ENCODE data around the gene ROBO1.

Gene ROBO1

GRCh38 chr3:79040091-79040490 lies 727.7 kb downstream of the ROBO1 start:
- H3K4me3 ChIP-seq (ENCODE audit: low read length): no peak overlapping the region
- no peak overlapping the region for H3K27ac ChIP-seq (ENCODE audit: low read length)
- H3K36me3 ChIP-seq (ENCODE audit: insufficient read depth, low read depth, low read length): no peaks in the 10 kb centered on the region
- H3K27me3 ChIP-seq (ENCODE audit: insufficient read depth, low read length): no peaks in the 10 kb centered on the region
- no peak overlapping the region for H3K9ac ChIP-seq (ENCODE audit: low read depth, low read length)
- no peaks in the 10 kb centered on the region for H3K4me1 ChIP-seq (ENCODE audit: insufficient read depth, low read length)
- H3K9me3 ChIP-seq (ENCODE audit: insufficient read depth, low read depth, low read length): no peaks in the 10 kb centered on the region

GRCh38 chr3:79039192-79039591 lies 728.6 kb downstream of the ROBO1 start:
- no peaks in the 10 kb centered on the region for H3K27me3 ChIP-seq (ENCODE audit: insufficient read depth, low read length)
- H3K4me1 ChIP-seq (ENCODE audit: insufficient read depth, low read length): no peaks in the 10 kb centered on the region
- H3K36me3 ChIP-seq (ENCODE audit: insufficient read depth, low read depth, low read length): no peaks in the 10 kb centered on the region
- no peak overlapping the region for H3K9ac ChIP-seq (ENCODE audit: low read depth, low read length)
- H3K4me3 ChIP-seq (ENCODE audit: low read length): no peak overlapping the region
- H3K27ac ChIP-seq (ENCODE audit: low read length): no peak overlapping the region
- no peaks in the 10 kb centered on the region for H3K9me3 ChIP-seq (ENCODE audit: insufficient read depth, low read depth, low read length)

- H3K9ac ChIP-seq (ENCODE audit: low read depth, low read length): no peak overlapping the region
- no peaks in the 10 kb centered on the region for H3K9me3 ChIP-seq (ENCODE audit: insufficient read depth, low read depth, low read length)
- H3K4me3 ChIP-seq (ENCODE audit: low read length): no peak overlapping the region
- H3K27me3 ChIP-seq (ENCODE audit: insufficient read depth, low read length): no peaks in the 10 kb centered on the region
- no peaks in the 10 kb centered on the region for H3K36me3 ChIP-seq (ENCODE audit: insufficient read depth, low read depth, low read length)
- H3K27ac ChIP-seq (ENCODE audit: low read length): no peak overlapping the region
- no peaks in the 10 kb centered on the region for H3K4me1 ChIP-seq (ENCODE audit: insufficient read depth, low read length)
These were observed 729.2 kb downstream of the ROBO1 start for GRCh38 chr3:79038636-79039035.

GRCh38 chr3:79038057-79038456 lies 729.7 kb downstream of the ROBO1 start:
- H3K9me3 ChIP-seq (ENCODE audit: insufficient read depth, low read depth, low read length): no peaks in the 10 kb centered on the region
- no peak overlapping the region for H3K9ac ChIP-seq (ENCODE audit: low read depth, low read length)
- H3K27me3 ChIP-seq (ENCODE audit: insufficient read depth, low read length): no peaks in the 10 kb centered on the region
- no peaks in the 10 kb centered on the region for H3K4me1 ChIP-seq (ENCODE audit: insufficient read depth, low read length)
- no peaks in the 10 kb centered on the region for H3K36me3 ChIP-seq (ENCODE audit: insufficient read depth, low read depth, low read length)
- no peak overlapping the region for H3K4me3 ChIP-seq (ENCODE audit: low read length)
- no peak overlapping the region for H3K27ac ChIP-seq (ENCODE audit: low read length)

DNA sequence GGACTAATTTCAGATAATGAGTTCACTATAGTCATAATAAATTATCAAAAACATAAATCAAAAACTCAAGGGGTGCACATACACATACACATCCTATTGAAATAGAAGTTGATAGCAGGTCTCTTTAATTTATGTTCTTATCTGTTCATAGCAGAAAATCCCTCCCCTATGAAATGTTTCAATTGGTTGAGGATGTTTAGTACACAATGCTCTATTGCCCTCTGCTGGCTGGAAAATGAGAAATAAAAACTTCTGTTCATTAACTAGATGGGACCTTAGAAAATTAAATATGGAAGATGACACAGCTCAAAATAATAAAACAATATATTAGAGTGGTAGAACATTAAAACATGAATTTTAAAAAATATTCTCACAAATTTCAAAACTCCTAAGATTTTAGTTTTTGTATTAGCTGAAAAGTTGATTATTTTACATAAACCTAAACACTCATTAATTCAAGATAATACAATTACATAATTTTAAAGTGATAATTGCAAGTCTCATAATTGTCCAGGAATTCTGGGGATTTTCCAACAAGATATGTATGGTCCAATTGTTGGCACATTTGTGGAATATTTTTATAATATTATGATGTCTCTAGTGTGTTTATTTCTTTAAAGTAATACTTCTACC lies 735.0 kb downstream of the ROBO1 start:
- no peak overlapping the region for H3K27ac ChIP-seq (ENCODE audit: low read length)

GRCh38 chr3:79030157-79030556 lies 737.6 kb downstream of the ROBO1 start:
- Histone ChIP-seq H3K36me3 (ENCODE audit: insufficient read depth, low read depth, low read length) (no peaks in the 10 kb centered on the region), H3K9me3 (ENCODE audit: insufficient read depth, low read depth, low read length) (no peaks in the 10 kb centered on the region), H3K4me3 (ENCODE audit: low read length) (no peak overlapping the region), H3K27me3 (ENCODE audit: insufficient read depth, low read length) (no peaks in the 10 kb centered on the region), H3K9ac (ENCODE audit: low read depth, low read length) (no peak overlapping the region), H3K4me1 (ENCODE audit: insufficient read depth, low read length) (no peaks in the 10 kb centered on the region), H3K27ac (ENCODE audit: low read length) (no peak overlapping the region)

More for the DNA sequence above, 735.0 kb downstream of the ROBO1 start:
- H3K9ac ChIP-seq (ENCODE audit: low read depth, low read length): no peak overlapping the region
- no peak overlapping the region for H3K4me3 ChIP-seq (ENCODE audit: low read length)
- no peaks in the 10 kb centered on the region for H3K27me3 ChIP-seq (ENCODE audit: insufficient read depth, low read length)
- no peaks in the 10 kb centered on the region for H3K36me3 ChIP-seq (ENCODE audit: insufficient read depth, low read depth, low read length)
- H3K4me1 ChIP-seq (ENCODE audit: insufficient read depth, low read length): no peaks in the 10 kb centered on the region
- no peaks in the 10 kb centered on the region for H3K9me3 ChIP-seq (ENCODE audit: insufficient read depth, low read depth, low read length)

DNA sequence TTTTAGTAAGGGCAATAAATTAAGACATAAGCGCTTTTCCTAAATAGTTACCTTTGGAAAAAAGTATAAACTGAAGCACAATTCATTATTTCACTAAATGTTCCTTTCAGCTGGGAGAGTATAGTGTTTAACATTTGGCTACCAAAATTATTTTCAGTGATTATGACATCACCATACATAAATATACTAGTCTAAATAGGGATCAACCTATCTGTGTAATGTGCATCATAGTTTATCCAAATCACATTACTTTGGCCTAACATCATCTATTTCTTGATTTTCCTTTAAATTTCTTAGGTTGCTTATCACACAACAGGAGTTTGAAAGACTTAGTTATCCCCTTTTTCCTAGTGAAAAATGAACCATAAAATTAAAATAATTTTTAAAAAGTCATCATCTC lies 738.9 kb downstream of the ROBO1 start:
- no peak overlapping the region for H3K9ac ChIP-seq (ENCODE audit: low read depth, low read length)
- no peaks in the 10 kb centered on the region for H3K36me3 ChIP-seq (ENCODE audit: insufficient read depth, low read depth, low read length)
- no peak overlapping the region for H3K27ac ChIP-seq (ENCODE audit: low read length)
- no peak overlapping the region for H3K4me3 ChIP-seq (ENCODE audit: low read length)
- H3K4me1 ChIP-seq (ENCODE audit: insufficient read depth, low read length): no peaks in the 10 kb centered on the region
- H3K9me3 ChIP-seq (ENCODE audit: insufficient read depth, low read depth, low read length): no peaks in the 10 kb centered on the region
- no peaks in the 10 kb centered on the region for H3K27me3 ChIP-seq (ENCODE audit: insufficient read depth, low read length)

GRCh38 chr3:79027593-79027992 lies 740.2 kb downstream of the ROBO1 start:
- H3K27me3 ChIP-seq (ENCODE audit: insufficient read depth, low read length): no peaks in the 10 kb centered on the region
- no peaks in the 10 kb centered on the region for H3K9me3 ChIP-seq (ENCODE audit: insufficient read depth, low read depth, low read length)
- H3K9ac ChIP-seq (ENCODE audit: low read depth, low read length): no peak overlapping the region
- no peaks in the 10 kb centered on the region for H3K4me1 ChIP-seq (ENCODE audit: insufficient read depth, low read length)
- H3K36me3 ChIP-seq (ENCODE audit: insufficient read depth, low read depth, low read length): no peaks in the 10 kb centered on the region
- H3K27ac ChIP-seq (ENCODE audit: low read length): no peak overlapping the region
- no peak overlapping the region for H3K4me3 ChIP-seq (ENCODE audit: low read length)

GRCh38 chr3:79019924-79020173 lies 747.9 kb downstream of the ROBO1 start:
- Histone ChIP-seq H3K27me3 (ENCODE audit: insufficient read depth, low read length) (no peaks in the 10 kb centered on the region), H3K36me3 (ENCODE audit: insufficient read depth, low read depth, low read length) (no peaks in the 10 kb centered on the region), H3K4me3 (ENCODE audit: low read length) (peak overlapping the region; percentile 99; the same call in 1 of the 2 replicates), H3K9me3 (ENCODE audit: insufficient read depth, low read depth, low read length) (no peaks in the 10 kb centered on the region), H3K9ac (ENCODE audit: low read depth, low read length) (peak overlapping the region; percentile 95; the same call in 1 of the 2 replicates), H3K27ac (ENCODE audit: low read length) (no peak overlapping the region), H3K4me1 (ENCODE audit: insufficient read depth, low read length) (peaks cover 3% of the 10 kb centered on the region; the same call in 1 of the 2 replicates)

DNA sequence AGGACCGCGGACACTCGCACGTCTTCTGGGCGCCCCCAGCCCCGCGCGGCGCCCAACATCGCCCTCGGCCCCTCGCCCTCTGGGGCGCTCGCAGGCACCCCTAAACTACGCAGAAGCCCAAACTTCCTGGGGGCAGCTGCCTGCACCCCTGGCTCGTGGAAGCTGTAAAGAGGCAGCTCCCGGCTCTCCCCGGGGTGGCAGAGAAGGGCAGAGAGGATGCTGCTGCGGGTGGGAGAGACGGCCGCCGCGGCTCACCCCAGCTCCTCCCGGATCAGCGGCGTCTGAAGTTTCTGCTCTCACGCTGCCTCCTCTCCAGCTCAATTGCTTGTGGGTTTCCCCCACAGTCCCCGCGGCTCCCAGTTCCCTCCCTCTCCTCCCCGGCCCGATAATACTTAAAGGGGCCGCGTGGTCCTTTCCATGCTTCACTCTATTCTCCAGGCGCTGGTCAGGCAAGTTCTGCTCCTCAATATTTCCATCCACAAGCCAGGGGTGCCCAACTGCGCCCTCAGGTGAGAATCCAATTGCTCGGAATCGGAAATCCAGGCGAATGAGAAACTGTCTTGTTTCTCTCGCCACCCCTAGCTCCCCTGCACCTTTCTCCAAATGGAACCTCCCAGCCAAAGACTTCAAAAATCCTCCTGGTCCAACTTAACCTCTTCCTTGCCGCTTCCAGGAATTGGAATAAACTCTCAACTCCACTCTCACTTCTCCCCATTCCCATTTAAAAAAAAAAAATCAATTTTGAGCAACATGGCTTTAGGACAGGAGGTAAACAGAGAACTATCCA lies 748.5 kb downstream of the ROBO1 start:
- Histone ChIP-seq H3K9me3 (ENCODE audit: insufficient read depth, low read depth, low read length) (no peaks in the 10 kb centered on the region), H3K4me3 (ENCODE audit: low read length) (peak overlapping the region; percentile 99), H3K27ac (ENCODE audit: low read length) (peak overlapping the region; percentile 83), H3K9ac (ENCODE audit: low read depth, low read length) (peak overlapping the region; percentile 95), H3K27me3 (ENCODE audit: insufficient read depth, low read length) (no peaks in the 10 kb centered on the region), H3K4me1 (ENCODE audit: insufficient read depth, low read length) (peaks cover 3% of the 10 kb centered on the region; the same call in 1 of the 2 replicates), H3K36me3 (ENCODE audit: insufficient read depth, low read depth, low read length) (no peaks in the 10 kb centered on the region)

DNA sequence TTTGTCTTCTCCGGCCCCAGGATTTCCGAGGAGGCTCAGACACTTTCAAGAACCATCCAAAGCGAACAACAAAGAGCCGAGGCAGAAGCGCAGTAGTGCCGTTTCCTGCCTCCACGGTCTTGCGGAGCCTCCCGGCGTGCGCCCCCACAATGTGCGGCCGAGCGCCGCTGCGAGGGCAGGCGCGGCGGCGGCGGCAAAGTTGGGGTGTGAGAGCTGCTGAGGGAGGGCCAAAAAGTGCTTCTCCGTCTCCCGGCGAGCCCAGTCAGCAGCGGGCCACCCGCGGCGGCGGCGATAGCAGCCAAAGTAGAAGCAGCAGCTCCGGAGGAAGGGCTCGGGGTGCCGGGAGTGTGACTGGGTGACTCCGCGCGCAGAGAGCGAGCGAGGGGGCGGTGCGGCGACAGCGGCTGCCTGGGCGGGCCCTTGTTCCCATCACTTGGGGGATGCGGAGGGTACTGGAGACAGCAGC lies 749.1 kb downstream of the ROBO1 start:
- Histone ChIP-seq H3K9ac (ENCODE audit: low read depth, low read length) (peak overlapping the region; percentile 95), H3K27ac (ENCODE audit: low read length) (no peak overlapping the region), H3K4me1 (ENCODE audit: insufficient read depth, low read length) (peaks cover 5% of the 10 kb centered on the region; the same call in 1 of the 2 replicates), H3K36me3 (ENCODE audit: insufficient read depth, low read depth, low read length) (no peaks in the 10 kb centered on the region), H3K9me3 (ENCODE audit: insufficient read depth, low read depth, low read length) (no peaks in the 10 kb centered on the region), H3K4me3 (ENCODE audit: low read length) (peak overlapping the region; percentile 99), H3K27me3 (ENCODE audit: insufficient read depth, low read length) (no peaks in the 10 kb centered on the region)

- Histone ChIP-seq H3K36me3 (ENCODE audit: insufficient read depth, low read depth, low read length) (no peaks in the 10 kb centered on the region), H3K4me3 (ENCODE audit: low read length) (peak overlapping the region; percentile 99), H3K9ac (ENCODE audit: low read depth, low read length) (peak overlapping the region; percentile 95), H3K27ac (ENCODE audit: low read length) (no peak overlapping the region), H3K27me3 (ENCODE audit: insufficient read depth, low read length) (no peaks in the 10 kb centered on the region), H3K4me1 (ENCODE audit: insufficient read depth, low read length) (peaks cover 7% of the 10 kb centered on the region; the same call in 1 of the 2 replicates), H3K9me3 (ENCODE audit: insufficient read depth, low read depth, low read length) (no peaks in the 10 kb centered on the region)
These were observed 749.5 kb downstream of the ROBO1 start for GRCh38 chr3:79018265-79018664.
